ENCODE results near the gene PNPLA5.

GRCh38 chr22:43924877-43925276 is 33.1 kb upstream of the PNPLA5 start:
- TF ChIP-seq POLR2AphosphoS5 (IDR thresholded peaks at IDR 0.05; ENCODE audit: control insufficient read depth, insufficient read depth, low read depth, low read length) (no peak), BHLHE40 (IDR thresholded peaks at IDR 0.05; ENCODE audit: low read length) (no peak), DNMT1 (IDR thresholded peaks at IDR 0.05) (no peak), CEBPG (CRISPR knock-in tag; IDR thresholded peaks at IDR 0.05) (no peak), CEBPG (tag; conservative IDR thresholded peaks at IDR 0.05 in 1 of 2, IDR thresholded peaks at IDR 0.05 in 1 of 2) (no peak), POLR2H (tag; IDR thresholded peaks at IDR 0.05; ENCODE audit: low read depth) (no peak)
